Omental fat pad (tissue), 4 donors: ENCODE data around the gene LRRC45. TPM values are rescaled to one million over a fixed set of nuclear protein-coding genes. Genes with fewer than 3 reads are reported as not detected.

Source experiments
- ATAC-seq: fragments of 150-250 bp; one replicate; pipeline ENCODE4 v1.9.1; 2016; ENCODE audit warnings: mild to moderate bottlenecking, moderate library complexity; ENCODE audit not compliant: low FRiP score
- DNase-seq: peaks from one replicate; pipeline ENCODE4 v3.0.0-alpha.2; 2019; ENCODE audit warnings: low spot score
- total RNA-seq, 4 donors: library from RNA; depleted of rRNA; stranded (reverse); fragments of >200 nt; gene quantifications; one replicate each; pipeline ENCODE4 v1.1.0, GENCODE V29; 2016
- TF ChIP-seq, protein P1 (sequence below), 3 donors: fragments of 450-650 bp; IDR thresholded peaks; one replicate each; pipeline ENCODE4 v1.5.1; 2016 to 2017; ENCODE audit warnings: antibody characterized with exemption in 3 of 3, mild to moderate bottlenecking in 3 of 3, moderate library complexity in 2 of 3

Gene LRRC45
- total RNA-seq, 4 donors from 2014 or later: 4.7 to 12.3 (median 5.6) TPM

DNA sequence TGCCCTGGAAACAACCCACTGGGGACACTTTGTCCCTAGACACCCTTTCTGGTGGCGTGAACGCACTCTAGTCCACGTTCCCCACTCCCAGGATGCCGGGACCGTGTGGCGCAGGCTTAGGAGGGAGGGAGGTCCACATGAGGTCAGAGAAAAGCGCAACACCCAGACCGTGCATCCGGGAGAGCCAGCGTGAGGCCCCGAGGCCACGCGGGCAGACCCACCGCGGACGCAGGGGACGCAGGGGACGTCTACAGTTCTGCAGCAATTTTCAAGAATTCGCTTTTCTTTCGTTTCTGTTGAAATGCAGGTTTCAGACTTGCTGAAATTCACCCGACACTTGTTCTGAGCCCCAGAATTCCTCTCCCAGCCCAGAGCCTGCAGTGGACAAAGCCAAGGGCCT, 23.8 kb downstream of the LRRC45 start:
- TF ChIP-seq, protein P1, sequence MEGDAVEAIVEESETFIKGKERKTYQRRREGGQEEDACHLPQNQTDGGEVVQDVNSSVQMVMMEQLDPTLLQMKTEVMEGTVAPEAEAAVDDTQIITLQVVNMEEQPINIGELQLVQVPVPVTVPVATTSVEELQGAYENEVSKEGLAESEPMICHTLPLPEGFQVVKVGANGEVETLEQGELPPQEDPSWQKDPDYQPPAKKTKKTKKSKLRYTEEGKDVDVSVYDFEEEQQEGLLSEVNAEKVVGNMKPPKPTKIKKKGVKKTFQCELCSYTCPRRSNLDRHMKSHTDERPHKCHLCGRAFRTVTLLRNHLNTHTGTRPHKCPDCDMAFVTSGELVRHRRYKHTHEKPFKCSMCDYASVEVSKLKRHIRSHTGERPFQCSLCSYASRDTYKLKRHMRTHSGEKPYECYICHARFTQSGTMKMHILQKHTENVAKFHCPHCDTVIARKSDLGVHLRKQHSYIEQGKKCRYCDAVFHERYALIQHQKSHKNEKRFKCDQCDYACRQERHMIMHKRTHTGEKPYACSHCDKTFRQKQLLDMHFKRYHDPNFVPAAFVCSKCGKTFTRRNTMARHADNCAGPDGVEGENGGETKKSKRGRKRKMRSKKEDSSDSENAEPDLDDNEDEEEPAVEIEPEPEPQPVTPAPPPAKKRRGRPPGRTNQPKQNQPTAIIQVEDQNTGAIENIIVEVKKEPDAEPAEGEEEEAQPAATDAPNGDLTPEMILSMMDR (IDR thresholded peaks at IDR 0.05): no peak
- no peak for DNase-seq
- no peak for ATAC-seq

DNA sequence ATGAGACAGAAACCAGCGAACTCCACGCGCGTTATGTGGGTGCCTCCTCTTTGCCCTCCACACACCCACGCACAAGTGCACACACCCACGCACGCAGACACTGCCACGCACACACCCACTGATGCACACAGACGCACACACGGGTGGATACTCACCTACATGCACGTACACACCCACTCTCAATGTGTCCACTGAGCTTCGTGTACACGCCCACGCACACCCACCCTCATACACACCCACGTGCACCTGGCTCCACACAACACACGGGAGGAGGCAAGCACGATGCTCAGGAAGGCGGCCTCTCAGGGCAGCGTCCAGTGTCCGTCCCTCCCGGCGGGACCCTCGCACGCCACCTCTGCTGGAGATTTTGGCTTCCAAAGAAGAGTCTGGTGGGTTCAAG, 24.3 kb downstream of the LRRC45 start:
- DNase-seq: no peak
- TF ChIP-seq, protein P1 (IDR thresholded peaks at IDR 0.05): no peak
- ATAC-seq: no peak

GRCh38 chr17:82047914-82048570, 24.9 kb downstream of the LRRC45 start:
- no peak for DNase-seq
- no peak for ATAC-seq
- TF ChIP-seq, protein P1 (IDR thresholded peaks at IDR 0.05): no peak

DNA sequence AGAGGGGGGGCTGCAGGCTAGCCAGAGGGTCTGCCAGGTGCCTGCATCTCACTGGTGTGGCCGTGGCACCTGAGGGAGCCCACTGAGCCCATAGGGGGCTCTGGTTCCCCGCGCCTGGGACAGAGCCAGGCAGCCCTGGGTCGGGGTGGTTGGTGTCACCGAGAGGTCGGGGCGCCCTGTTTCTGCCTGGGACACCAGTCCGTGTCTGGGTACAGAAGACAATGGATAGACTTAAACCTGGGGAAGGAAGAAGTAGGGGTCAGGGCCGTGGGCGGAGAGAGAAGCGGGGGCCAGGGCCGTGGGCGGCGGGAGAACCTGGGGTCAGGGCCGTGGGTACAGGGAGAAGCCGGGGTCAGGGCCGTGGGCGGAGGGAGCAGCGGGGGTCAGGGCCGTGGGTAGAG, 25.5 kb downstream of the LRRC45 start:
- no peak for DNase-seq
- TF ChIP-seq, protein P1 (IDR thresholded peaks at IDR 0.05): no peak
- ATAC-seq: no peak

DNA sequence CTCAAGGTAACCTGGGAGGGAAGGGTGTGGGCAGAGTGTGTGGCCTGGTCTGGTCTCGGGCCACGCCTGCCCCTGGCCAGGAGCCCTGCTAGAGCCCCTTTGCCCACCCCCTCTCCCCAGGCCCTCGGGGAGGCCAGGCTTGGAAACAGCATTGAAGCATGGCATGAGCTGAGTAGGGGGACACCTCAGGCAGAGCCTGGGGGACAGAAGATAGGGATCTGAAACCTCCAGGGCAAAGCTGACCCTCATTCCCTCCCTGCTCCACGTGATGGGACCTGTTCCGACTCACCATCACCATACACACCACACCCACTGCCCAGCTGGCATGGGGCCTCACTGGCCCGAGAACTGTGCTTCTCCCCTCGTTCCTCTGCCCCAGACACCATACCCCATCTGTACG, 26.0 kb downstream of the LRRC45 start:
- ATAC-seq: no peak
- TF ChIP-seq, protein P1 (IDR thresholded peaks at IDR 0.05): no peak
- DNase-seq: no peak

DNA sequence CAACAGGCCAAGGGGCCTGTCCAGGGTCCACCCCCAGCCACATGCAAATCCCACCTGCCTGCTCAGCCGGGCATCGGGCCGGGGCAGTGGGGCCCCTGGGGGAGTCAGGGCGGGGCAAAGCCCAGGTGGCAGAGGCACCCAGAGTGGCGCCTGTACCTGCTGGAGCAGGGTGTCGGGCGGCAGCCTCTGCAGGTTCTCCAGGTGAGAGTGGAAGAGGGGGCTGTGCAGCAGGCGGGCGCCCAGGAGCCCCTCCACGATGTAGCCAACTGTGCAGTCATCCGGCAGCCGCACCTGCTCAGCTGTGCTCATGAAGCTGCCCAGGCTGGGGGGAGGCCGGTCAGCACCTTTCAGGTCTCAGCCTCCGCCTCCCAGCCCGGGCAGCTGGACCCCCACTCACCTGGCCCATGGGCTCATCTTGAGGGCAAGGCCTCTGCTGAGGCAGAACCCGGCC, 26.4 kb downstream of the LRRC45 start:
- DNase-seq (no peak), ATAC-seq (no peak)
- TF ChIP-seq, protein P1 (IDR thresholded peaks at IDR 0.05): no peak

DNA sequence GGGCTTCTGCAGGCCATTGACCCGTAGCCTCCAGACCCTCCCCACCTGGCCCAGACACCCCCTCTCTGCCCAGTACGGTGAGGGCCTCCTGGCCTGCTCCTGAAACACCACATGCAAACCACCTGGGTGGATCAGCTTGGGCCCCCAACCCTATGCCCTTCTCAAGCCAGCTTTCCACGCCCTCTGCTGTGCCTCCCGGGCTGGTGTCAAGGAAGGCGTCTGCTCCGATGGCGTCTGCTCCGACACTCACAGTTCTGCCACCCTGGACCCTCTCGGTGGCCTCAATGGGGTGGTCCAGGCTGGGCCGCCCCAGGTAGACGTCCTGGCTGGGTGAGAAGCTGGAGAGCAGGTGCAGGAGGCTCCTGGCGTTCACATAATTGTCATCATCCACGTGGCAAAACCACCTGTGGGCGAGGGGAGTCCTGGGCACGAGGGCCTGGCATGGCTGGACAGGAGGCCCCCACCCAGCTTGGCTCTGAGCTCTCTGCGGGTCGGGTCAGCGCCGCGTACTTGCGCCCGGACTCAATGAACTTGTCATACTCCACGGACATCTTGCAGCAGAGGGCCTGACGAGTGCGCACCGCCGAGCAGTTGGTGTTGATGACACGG, 27.2 kb downstream of the LRRC45 start:
- ATAC-seq (no peak), DNase-seq (no peak)

More for the DNA sequence above, 27.2 kb downstream of the LRRC45 start:
- TF ChIP-seq, protein P1 (IDR thresholded peaks at IDR 0.05): no peak
